Measurements from ENCODE around the gene USP16. TPM values are rescaled to one million over a fixed set of nuclear protein-coding genes. Genes with fewer than 3 reads are reported as not detected.

Gene USP16
- total RNA-seq, 4 donors from 2014 or later, result 26.2 to 64.7 (median 43.0) TPM

DNA sequence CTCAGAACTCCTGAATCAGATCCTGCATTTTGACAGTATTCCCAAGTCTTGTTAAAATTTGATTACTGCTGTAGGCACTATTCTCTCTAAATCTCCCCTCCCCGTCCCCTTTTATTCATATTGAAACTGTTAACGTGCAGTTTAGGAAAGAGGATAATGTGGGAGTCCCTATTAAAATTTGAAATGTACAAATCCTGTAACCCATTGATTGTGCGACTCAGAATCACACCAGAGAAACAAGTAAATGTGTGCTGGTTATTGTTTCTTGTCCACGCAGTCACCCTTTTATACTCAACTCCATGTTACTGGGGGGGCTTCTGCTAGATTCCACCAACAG lies 31.2 kb upstream of the USP16 start:
- TF ChIP-seq, protein P1, sequence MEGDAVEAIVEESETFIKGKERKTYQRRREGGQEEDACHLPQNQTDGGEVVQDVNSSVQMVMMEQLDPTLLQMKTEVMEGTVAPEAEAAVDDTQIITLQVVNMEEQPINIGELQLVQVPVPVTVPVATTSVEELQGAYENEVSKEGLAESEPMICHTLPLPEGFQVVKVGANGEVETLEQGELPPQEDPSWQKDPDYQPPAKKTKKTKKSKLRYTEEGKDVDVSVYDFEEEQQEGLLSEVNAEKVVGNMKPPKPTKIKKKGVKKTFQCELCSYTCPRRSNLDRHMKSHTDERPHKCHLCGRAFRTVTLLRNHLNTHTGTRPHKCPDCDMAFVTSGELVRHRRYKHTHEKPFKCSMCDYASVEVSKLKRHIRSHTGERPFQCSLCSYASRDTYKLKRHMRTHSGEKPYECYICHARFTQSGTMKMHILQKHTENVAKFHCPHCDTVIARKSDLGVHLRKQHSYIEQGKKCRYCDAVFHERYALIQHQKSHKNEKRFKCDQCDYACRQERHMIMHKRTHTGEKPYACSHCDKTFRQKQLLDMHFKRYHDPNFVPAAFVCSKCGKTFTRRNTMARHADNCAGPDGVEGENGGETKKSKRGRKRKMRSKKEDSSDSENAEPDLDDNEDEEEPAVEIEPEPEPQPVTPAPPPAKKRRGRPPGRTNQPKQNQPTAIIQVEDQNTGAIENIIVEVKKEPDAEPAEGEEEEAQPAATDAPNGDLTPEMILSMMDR (IDR thresholded peaks at IDR 0.05; ENCODE audit: low read depth), result no peak

DNA sequence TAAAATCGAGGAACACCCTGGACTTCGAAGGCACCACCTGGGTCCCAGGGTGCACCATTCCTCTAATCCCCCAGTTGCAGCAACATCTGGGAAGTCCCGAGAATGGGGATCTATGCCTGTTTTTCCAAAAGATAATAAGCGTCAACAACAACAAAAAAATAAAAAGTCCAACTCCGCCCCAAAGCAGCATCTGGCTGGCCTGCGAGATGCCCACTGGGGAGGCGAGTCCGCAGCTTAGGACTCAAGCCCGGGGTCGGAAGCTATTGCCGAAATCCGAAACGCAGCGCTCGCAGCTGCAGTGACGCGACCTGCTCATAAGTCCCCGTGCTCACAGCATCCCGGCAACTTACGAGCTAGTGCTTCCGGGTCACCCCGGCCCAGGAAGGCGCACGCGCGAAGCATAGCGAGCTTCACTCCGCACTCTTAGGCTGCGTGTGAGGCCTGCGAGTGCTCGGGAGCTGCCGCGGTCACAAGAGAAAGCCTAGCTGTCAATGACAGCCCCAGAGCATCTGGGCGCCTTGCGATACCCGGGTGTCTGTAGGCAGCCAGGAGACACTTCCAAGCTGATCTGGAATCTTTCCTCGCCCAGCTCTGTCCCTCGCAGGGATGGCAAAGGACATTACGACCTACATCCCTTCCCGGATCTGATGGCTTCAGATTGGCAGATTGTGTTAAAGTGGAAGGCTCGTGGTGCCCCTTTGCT lies 21.9 kb upstream of the USP16 start:
- TF ChIP-seq, protein P1 (IDR thresholded peaks at IDR 0.05; ENCODE audit: low read depth), result no peak

DNA sequence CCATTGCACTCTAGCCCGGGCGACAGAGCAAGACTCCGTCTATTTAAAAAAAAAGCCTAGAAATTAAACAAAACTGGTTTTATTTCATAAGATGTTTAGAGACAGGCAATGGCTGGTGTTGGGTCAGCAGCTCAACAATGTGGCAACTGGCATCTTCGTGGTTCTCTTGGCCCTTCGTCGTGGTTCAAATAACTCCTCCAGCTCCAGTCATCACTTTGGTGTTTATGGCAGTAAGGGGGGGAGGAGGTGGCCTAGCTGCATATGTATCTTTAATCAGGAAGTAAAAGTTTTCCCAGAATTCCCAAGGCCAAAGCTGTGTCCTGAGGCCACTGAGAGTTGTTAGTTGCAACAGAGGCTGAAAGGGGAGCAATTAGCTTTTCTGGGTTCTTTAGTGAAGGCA lies 18.8 kb upstream of the USP16 start:
- TF ChIP-seq, protein P1 (IDR thresholded peaks at IDR 0.05; ENCODE audit: low read depth), result no peak

DNA sequence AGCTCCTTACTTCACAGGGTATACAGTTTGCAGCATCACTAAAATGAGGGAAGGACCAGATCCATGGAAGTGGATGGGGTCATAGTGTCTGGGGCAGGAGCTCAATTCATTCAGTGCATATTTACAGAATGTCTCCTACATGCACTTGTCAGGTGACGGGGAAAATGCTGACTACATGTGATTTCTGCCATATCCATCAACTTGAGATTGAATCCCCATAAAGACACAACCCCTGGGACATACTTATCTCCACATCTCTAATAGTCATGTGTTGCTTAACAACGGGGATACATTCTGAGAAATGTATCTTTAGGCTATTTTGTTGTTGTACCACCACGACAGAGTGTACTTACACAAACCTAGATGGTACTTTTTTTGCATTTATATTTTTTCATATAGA lies 17.3 kb upstream of the USP16 start:
- TF ChIP-seq, protein P1 (IDR thresholded peaks at IDR 0.05; ENCODE audit: low read depth), result no peak

DNA sequence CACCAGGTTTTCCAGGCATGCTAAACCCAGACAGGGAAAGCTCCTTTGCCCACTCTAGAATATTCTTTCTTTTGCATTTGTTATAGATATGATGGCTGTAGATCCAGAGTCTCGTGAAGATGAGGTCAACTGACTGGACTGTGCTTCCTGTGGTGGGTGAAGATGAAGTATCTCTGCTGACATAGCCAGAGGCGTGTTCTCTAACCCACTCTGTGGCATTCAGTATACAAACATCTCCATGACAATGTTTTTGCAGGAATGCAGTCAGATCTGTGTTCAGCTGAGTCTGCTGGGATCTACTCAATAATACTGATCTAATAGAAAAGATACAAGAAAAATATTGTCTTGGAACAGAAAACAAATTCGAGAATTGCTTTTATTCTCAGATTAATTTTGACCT lies 16.7 kb upstream of the USP16 start:
- TF ChIP-seq, protein P1 (IDR thresholded peaks at IDR 0.05; ENCODE audit: low read depth), result no peak

DNA sequence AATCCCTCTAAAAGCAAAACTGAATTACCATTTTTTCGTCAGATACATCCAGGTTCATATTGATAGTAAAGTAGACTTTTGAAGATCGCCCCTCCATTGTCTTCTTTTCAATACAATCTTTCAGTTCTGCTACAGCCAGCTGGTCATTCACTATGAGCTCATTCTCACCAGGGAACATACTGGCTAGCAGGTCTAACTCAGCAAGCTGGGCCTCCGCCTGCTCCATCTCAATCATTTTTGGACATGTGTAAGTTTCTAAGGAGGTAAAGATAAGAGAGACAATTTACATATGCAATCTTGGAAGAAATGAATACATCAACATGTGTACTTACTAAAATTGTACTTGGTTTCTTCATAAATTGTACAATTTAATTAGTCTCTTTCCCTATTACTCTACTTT lies 16.1 kb upstream of the USP16 start:
- TF ChIP-seq, protein P1 (IDR thresholded peaks at IDR 0.05; ENCODE audit: low read depth), result no peak

DNA sequence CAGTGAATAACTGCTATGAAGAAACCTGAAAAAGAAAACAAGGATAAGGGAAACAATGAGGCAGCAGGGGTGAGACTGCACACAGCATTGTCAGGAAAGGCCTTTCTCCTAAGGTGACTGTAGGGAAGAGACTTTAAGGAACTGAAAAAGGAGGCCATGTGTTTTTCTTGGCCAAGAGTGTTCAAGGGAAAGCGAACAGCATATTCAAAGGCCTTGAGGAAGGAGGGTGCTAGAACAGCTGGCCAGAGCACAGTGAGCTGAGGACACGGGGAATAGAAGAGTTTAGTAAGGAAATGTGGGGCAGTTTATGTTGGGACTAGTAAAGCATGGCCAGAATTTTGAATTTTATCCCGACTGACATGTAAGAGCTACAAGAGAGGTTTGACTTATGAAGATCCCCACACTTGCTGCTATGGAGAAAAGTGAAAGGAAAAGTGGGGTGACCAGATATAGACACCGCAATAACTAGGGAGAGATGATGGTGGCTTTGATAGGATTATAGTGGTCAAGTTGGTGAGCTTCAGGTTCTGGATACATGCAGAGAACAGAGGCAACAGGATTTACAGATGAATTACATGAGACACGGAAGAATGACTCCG lies 6.7 kb upstream of the USP16 start:
- TF ChIP-seq, protein P1 (IDR thresholded peaks at IDR 0.05; ENCODE audit: low read depth), result no peak

Data from subcutaneous adipose tissue (tissue), 4 donors.